Gastrocnemius medialis (tissue), 4 donors: Measurements from ENCODE around the gene ZNF276. TPM values are rescaled to one million over a fixed set of nuclear protein-coding genes. Genes with fewer than 3 reads are reported as not detected.

Experiments used
- ATAC-seq, 2 donors: fragments of 150-250 bp; one replicate each; pipeline ENCODE4 v1.9.1; 2016
- DNase-seq, 2 donors: peaks; one replicate each; pipeline ENCODE4 v3.0.0-alpha.2; 2019
- H3K27ac ChIP-seq, 4 donors: fragments of 200-600 bp; sonication (generic); 1 replicate in 1 of 4; 2 replicates in 3 of 4; pipeline ENCODE4 v1.5.1; 2016 to 2018; ENCODE audit warnings: mild to moderate bottlenecking in 2 of 4, moderate library complexity in 1 of 4
- H3K27me3 ChIP-seq, 3 donors: fragments of 200-600 bp; sonication (generic) in 2 of 3; 1 replicate in 1 of 3; 2 replicates in 2 of 3; pipeline versions ENCODE4 v1.5.1 to v1.6.0; 2016 to 2019; ENCODE audit warnings: mild to moderate bottlenecking in 1 of 3, moderate library complexity in 1 of 3
- H3K36me3 ChIP-seq, 2 donors: fragments of 200-600 bp; sonication (generic) in 1 of 2; one replicate each; pipeline ENCODE4 v1.5.1; 2017 to 2018
- H3K4me1 ChIP-seq, 2 donors: fragments of 200-600 bp; sonication (generic) in 1 of 2; one replicate each; pipeline ENCODE4 v1.5.1; 2016 to 2017; ENCODE audit warnings: mild to moderate bottlenecking in 2 of 2
- H3K4me3 ChIP-seq, 4 donors: fragments of 200-600 bp; sonication (generic) in 3 of 4; 1 replicate in 1 of 4; 2 replicates in 3 of 4; pipeline ENCODE4 v1.5.1; 2016 to 2019; ENCODE audit warnings: mild to moderate bottlenecking in 2 of 4
- H3K9me3 ChIP-seq, 3 donors: fragments of 200-600 bp; sonication (generic) in 2 of 3; 1 replicate in 1 of 3; 2 replicates in 2 of 3; pipeline ENCODE4 v1.5.1; 2016 to 2019
- POLR2A ChIP-seq, 2 donors: fragments of 450-650 bp; IDR thresholded peaks; one replicate each; pipeline ENCODE4 v1.6.1; 2017; ENCODE audit warnings: antibody characterized with exemption in 2 of 2, mild to moderate bottlenecking in 2 of 2, moderate library complexity in 2 of 2
- in situ Hi-C, 4 donors: fragments of 200-750 bp; cut with MboI; loops; one replicate each; pipeline versions ENCODE4 v1.15.0 to v1.8.0; 2017; ENCODE audit warnings: low sequenced_read_pairs in 4 of 4
- intact Hi-C: fragments of 100-400 bp; cut with DNase I; formaldehyde crosslinking; loops from one replicate; pipeline ENCODE4 v1.15.1; 2023; ENCODE audit warnings: low total_unique reads
- total RNA-seq, 4 donors: library from RNA; depleted of rRNA; stranded (reverse); fragments of >200 nt; gene quantifications; one replicate each; pipeline versions ENCODE4 v1.1.0 to v1.2.3, GENCODE V29; 2016
- TF ChIP-seq, protein P1 (sequence below), 5 experiments: fragments of 450-650 bp in 3 of 5; fragments of 200-600 bp in 2 of 5; sonication (generic) in 2 of 5; IDR thresholded peaks in 4 of 5; conservative IDR thresholded peaks in 1 of 5; 1 replicate in 4 of 5; 2 replicates in 1 of 5; pipeline ENCODE4 v1.5.1; 2016 to 2019; ENCODE audit warnings: antibody characterized with exemption in 5 of 5, mild to moderate bottlenecking in 3 of 5, moderate library complexity in 3 of 5

Gene ZNF276
- total RNA-seq, 4 donors from 2014 or later: 11.1 to 13.6 (median 11.5) TPM

DNA sequence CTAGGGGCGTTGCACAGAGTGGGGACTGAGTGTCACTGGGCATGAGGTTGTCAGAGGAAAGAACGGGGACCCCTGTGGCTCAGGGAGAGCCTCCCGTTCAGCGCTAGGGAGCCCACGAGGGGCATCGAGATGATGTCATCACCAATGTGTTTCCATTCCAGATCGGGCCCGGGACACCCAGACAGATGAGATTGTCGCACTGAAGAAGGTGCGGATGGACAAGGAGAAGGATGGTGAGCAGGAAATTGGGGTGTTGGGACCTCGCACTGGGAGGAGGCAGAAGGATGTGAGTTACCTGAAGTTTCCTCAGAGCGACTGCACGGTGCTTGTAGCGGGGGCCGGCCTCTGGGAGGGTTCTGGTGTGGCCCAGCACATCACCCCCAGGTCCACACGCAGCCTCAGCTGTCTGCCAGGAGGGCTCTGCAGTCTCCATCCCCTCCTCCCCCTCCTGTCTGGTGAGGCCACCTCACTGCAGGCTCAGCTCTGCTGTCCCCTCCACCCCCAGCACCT lies 30.9 kb upstream of the ZNF276 start:
- H3K9me3 ChIP-seq: no peaks in the 10 kb centered on the region
- intact Hi-C loops: no loop called here
- H3K36me3 ChIP-seq: peaks cover 0 to 50% of the 10 kb centered on the region in 2 donors
- in situ Hi-C loops: no loop called here
- no peaks in the 10 kb centered on the region for H3K27me3 ChIP-seq
- H3K4me3 ChIP-seq: no peak overlapping the region
- DNase-seq (no peak), ATAC-seq (no peak)
- no peak overlapping the region for H3K27ac ChIP-seq
- TF ChIP-seq, protein P1, sequence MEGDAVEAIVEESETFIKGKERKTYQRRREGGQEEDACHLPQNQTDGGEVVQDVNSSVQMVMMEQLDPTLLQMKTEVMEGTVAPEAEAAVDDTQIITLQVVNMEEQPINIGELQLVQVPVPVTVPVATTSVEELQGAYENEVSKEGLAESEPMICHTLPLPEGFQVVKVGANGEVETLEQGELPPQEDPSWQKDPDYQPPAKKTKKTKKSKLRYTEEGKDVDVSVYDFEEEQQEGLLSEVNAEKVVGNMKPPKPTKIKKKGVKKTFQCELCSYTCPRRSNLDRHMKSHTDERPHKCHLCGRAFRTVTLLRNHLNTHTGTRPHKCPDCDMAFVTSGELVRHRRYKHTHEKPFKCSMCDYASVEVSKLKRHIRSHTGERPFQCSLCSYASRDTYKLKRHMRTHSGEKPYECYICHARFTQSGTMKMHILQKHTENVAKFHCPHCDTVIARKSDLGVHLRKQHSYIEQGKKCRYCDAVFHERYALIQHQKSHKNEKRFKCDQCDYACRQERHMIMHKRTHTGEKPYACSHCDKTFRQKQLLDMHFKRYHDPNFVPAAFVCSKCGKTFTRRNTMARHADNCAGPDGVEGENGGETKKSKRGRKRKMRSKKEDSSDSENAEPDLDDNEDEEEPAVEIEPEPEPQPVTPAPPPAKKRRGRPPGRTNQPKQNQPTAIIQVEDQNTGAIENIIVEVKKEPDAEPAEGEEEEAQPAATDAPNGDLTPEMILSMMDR (IDR thresholded peaks at IDR 0.05 in 4 of 5, conservative IDR thresholded peaks at IDR 0.05 in 1 of 5): no peak
- TF ChIP-seq POLR2A (IDR thresholded peaks at IDR 0.05): no peak
- H3K4me1 ChIP-seq: peaks cover 11 to 19% of the 10 kb centered on the region in 2 donors

DNA sequence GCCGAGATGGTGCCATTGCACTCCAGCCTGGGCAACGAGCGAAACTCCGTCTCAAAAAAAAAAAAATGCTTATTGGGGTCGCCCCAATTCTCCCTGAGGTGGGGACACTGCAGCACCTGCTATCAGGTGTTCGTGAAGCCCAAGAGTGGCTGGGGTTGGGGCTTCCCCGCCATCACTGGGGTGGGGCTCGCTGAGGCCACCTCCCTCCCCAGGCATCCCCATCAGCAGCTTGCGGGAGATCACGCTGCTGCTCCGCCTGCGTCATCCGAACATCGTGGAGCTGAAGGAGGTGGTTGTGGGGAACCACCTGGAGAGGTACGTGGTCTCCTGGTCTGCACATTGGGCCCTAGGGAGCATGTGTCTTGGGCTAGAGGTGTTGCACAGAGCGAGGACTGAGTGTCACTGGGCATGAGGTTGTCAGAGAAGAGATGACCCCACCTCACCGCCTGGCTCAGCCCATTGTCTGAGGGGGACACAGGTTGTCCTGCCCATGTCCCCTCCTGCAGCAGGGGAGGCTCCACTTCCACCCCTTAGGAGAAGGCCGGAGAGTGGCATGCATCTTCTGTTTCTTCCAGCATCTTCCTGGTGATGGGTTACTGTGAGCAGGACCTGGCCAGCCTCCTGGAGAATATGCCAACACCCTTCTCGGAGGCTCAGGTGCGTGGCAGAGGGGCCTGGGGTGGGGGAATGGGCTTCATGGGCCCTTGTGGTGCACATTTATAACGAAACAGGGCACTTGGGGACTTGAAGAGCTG lies 29.9 kb upstream of the ZNF276 start:
- H3K27ac ChIP-seq: no peak overlapping the region
- in situ Hi-C loops: no loop called here
- peaks cover 0 to 56% of the 10 kb centered on the region in 2 donors for H3K36me3 ChIP-seq
- no peak for ATAC-seq
- DNase-seq: no peak
- H3K9me3 ChIP-seq: no peaks in the 10 kb centered on the region
- TF ChIP-seq, protein P1 (IDR thresholded peaks at IDR 0.05 in 4 of 5, conservative IDR thresholded peaks at IDR 0.05 in 1 of 5): no peak
- no peak for TF ChIP-seq POLR2A (IDR thresholded peaks at IDR 0.05)
- intact Hi-C loops: no loop called here
- peaks cover 11 to 14% of the 10 kb centered on the region in 2 donors for H3K4me1 ChIP-seq
- H3K4me3 ChIP-seq: no peak overlapping the region
- no peaks in the 10 kb centered on the region for H3K27me3 ChIP-seq

DNA sequence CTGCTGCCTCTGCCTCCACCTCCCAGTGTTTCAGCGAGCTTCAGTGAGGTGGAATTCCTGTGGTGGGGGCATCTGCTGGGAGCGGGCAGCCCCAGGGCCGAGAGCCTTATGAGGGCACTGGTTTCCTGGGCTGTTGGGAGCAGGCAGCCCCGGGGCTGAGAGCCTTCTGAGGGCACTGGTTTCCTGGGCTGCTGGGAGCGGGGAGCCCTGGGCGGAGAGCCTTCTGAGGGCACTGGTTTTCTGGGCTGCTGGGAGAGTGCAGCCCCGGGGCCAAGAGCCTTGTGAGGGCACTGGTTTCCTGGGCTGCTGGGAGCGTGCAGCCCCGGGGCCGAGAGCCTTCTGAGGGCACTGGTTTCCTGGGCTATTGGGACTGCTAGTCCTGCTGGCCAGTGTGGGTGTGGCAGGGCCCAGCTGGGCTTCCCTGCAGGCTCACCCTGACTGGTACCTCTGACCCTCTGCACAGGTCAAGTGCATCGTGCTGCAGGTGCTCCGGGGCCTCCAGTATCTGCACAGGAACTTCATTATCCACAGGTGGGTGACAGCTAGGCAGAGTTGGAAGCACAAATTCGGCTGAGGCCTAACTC lies 29.3 kb upstream of the ZNF276 start:
- H3K27ac ChIP-seq: no peak overlapping the region
- DNase-seq (no peak), ATAC-seq (no peak)
- in situ Hi-C loops: no loop called here
- TF ChIP-seq POLR2A (IDR thresholded peaks at IDR 0.05): no peak
- TF ChIP-seq, protein P1 (IDR thresholded peaks at IDR 0.05 in 4 of 5, conservative IDR thresholded peaks at IDR 0.05 in 1 of 5): no peak
- no peak overlapping the region for H3K4me3 ChIP-seq
- H3K36me3 ChIP-seq: peaks cover 0 to 56% of the 10 kb centered on the region in 2 donors
- intact Hi-C loops: no loop called here
- H3K27me3 ChIP-seq: no peaks in the 10 kb centered on the region
- peaks cover 11 to 13% of the 10 kb centered on the region in 2 donors for H3K4me1 ChIP-seq
- no peaks in the 10 kb centered on the region for H3K9me3 ChIP-seq

DNA sequence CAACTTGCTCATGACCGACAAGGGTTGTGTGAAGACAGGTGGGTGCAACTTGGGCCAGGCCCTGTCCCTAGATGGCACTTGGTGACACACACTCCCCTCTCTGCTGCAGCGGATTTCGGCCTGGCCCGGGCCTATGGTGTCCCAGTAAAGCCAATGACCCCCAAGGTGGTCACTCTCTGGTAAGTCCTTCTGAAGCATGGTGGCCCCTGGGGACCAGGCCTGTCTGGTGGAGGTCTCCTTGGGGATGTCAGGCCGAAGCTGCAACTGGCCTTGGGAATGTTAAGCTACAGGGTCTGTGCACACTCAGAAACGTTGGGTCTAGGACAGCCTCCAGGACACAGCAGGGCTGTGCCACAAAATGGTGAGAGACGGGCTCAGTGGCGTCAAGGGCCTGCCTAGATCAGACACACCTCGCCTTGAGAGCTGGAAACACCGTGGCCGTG lies 28.0 kb upstream of the ZNF276 start:
- H3K27ac ChIP-seq: no peak overlapping the region
- DNase-seq: no peak
- H3K27me3 ChIP-seq: no peaks in the 10 kb centered on the region
- H3K36me3 ChIP-seq: peaks cover 0 to 56% of the 10 kb centered on the region in 2 donors
- intact Hi-C loops (no loop called here), in situ Hi-C loops (no loop called here)
- peaks cover 0 to 5% of the 10 kb centered on the region in 2 donors for H3K4me1 ChIP-seq
- no peaks in the 10 kb centered on the region for H3K9me3 ChIP-seq
- no peak for TF ChIP-seq POLR2A (IDR thresholded peaks at IDR 0.05)
- TF ChIP-seq, protein P1 (IDR thresholded peaks at IDR 0.05 in 4 of 5, conservative IDR thresholded peaks at IDR 0.05 in 1 of 5): no peak
- H3K4me3 ChIP-seq: no peak overlapping the region
- ATAC-seq: no peak
